Ectodermal cell (in vitro differentiated cells): Measurements from ENCODE around the gene ARID3B. TPM values are rescaled to one million over a fixed set of nuclear protein-coding genes. Genes with fewer than 3 reads are reported as not detected.
A peak's percentile ranks its signal among the peaks of the same experiment; 100 is the strongest.

ENCODE experiments used
- H3K27ac ChIP-seq: 2 replicates; pipeline ENCODE4 v1.7.0; 2013; ENCODE audit warnings: mild to moderate bottlenecking, low read depth, low read length; ENCODE audit not compliant: insufficient read depth, poor library complexity, severe bottlenecking
- H3K27me3 ChIP-seq: 2 replicates; pipeline ENCODE4 v1.7.0; 2013; ENCODE audit warnings: mild to moderate bottlenecking, low read length; ENCODE audit not compliant: insufficient read depth, control insufficient read depth, poor library complexity, severe bottlenecking
- H3K36me3 ChIP-seq: one replicate; pipeline ENCODE4 v1.7.0; 2013; ENCODE audit warnings: low read length; ENCODE audit not compliant: control insufficient read depth, insufficient read depth
- H3K4me1 ChIP-seq: one replicate; pipeline ENCODE4 v1.7.0; 2013; ENCODE audit warnings: low read length; ENCODE audit not compliant: control insufficient read depth, insufficient read depth
- H3K4me3 ChIP-seq: 2 replicates; pipeline ENCODE4 v1.7.0; 2013; ENCODE audit warnings: low read depth, low read length, control low read depth; ENCODE audit not compliant: insufficient read depth
- H3K9me3 ChIP-seq: 2 replicates; pipeline ENCODE4 v1.7.0; 2013; ENCODE audit warnings: mild to moderate bottlenecking, low read length, moderate library complexity; ENCODE audit not compliant: control insufficient read depth
- WGBS, 2 experiments: methylation state at CpG; one replicate each; pipeline ENCODE4 v1.1.7; 2013; ENCODE audit warnings: missing lambda C conversion rate in 2 of 2; 5-methylcytosine and 5-hydroxymethylcytosine counted together
- polyA plus RNA-seq, 4 experiments: library from polyadenylated mRNA; stranded (reverse); fragments of 50-300 nt; gene quantifications; one replicate each; pipeline ENCODE4 v1.2.3, GENCODE V29; 2013

The ARID3B gene
- polyA plus RNA-seq (2013, experiment 1 of 4), result 107 TPM
- polyA plus RNA-seq (2013, experiment 2 of 4), result 108 TPM
- 78.0 TPM for polyA plus RNA-seq (2013, experiment 3 of 4)
- polyA plus RNA-seq (2013, experiment 4 of 4), result 82.3 TPM

- H3K36me3 ChIP-seq, result peaks cover 4% of the 10 kb centered on the region
- peak within 1 kb of the TSS; percentile 86 for H3K4me3 ChIP-seq
- 0 to 1% methylated on average over 73 of the region's 73 CpGs for WGBS, 2 experiments
- peak within 1 kb of the TSS; percentile 83 for H3K27ac ChIP-seq
- H3K4me1 ChIP-seq, result peaks cover 13% of the 10 kb centered on the region
- H3K27me3 ChIP-seq, result no peaks in the 10 kb centered on the region
- H3K9me3 ChIP-seq, result no peaks in the 10 kb centered on the region
These were observed at the start of gene ARID3B for GRCh38 chr15:74540761-74541493. Gene ARID3B (plus strand): TSS chr15:74541220. CDS start chr15:74543937, 2,717 bp downstream.

GRCh38 chr15:74496648-74497047 is 44.4 kb upstream of the ARID3B start:
- no peaks in the 10 kb centered on the region for H3K27me3 ChIP-seq
- no peaks in the 10 kb centered on the region for H3K4me1 ChIP-seq
- no peak overlapping the region for H3K27ac ChIP-seq
- 96 to 100% methylated on average over 2 to 3 of the region's 3 CpGs for WGBS, 2 experiments
- no peak overlapping the region for H3K4me3 ChIP-seq
- H3K36me3 ChIP-seq, result peaks cover 6% of the 10 kb centered on the region
- no peaks in the 10 kb centered on the region for H3K9me3 ChIP-seq

- Histone ChIP-seq H3K4me1 (no peaks in the 10 kb centered on the region), H3K36me3 (peaks cover 2% of the 10 kb centered on the region), H3K4me3 (no peak overlapping the region), H3K9me3 (no peaks in the 10 kb centered on the region), H3K27me3 (no peaks in the 10 kb centered on the region), H3K27ac (no peak overlapping the region)
- 85 to 86% methylated on average over 2 of the region's 2 CpGs for WGBS, 2 experiments
These were observed 43.4 kb upstream of the ARID3B start for GRCh38 chr15:74497584-74497983.

GRCh38 chr15:74499366-74499765 is 41.7 kb upstream of the ARID3B start:
- 99 to 100% methylated on average over 2 of the region's 2 CpGs for WGBS, 2 experiments
- Histone ChIP-seq H3K4me1 (no peaks in the 10 kb centered on the region), H3K36me3 (peaks cover 2% of the 10 kb centered on the region), H3K27ac (no peak overlapping the region), H3K27me3 (no peaks in the 10 kb centered on the region), H3K4me3 (no peak overlapping the region), H3K9me3 (no peaks in the 10 kb centered on the region)

GRCh38 chr15:74500401-74500800 is 40.6 kb upstream of the ARID3B start:
- H3K36me3 ChIP-seq, result peaks cover 2% of the 10 kb centered on the region
- H3K4me3 ChIP-seq, result no peak overlapping the region
- 91 to 98% methylated on average over 2 of the region's 2 CpGs for WGBS, 2 experiments
- no peaks in the 10 kb centered on the region for H3K9me3 ChIP-seq
- H3K27ac ChIP-seq, result no peak overlapping the region
- H3K27me3 ChIP-seq, result no peaks in the 10 kb centered on the region
- no peaks in the 10 kb centered on the region for H3K4me1 ChIP-seq

GRCh38 chr15:74502301-74502700 is 38.7 kb upstream of the ARID3B start:
- no peaks in the 10 kb centered on the region for H3K27me3 ChIP-seq
- 78 to 86% methylated on average over 3 of the region's 3 CpGs for WGBS, 2 experiments
- H3K4me1 ChIP-seq, result no peaks in the 10 kb centered on the region
- H3K9me3 ChIP-seq, result no peaks in the 10 kb centered on the region
- no peak overlapping the region for H3K27ac ChIP-seq
- H3K4me3 ChIP-seq, result no peak overlapping the region
- H3K36me3 ChIP-seq, result no peaks in the 10 kb centered on the region

GRCh38 chr15:74504418-74504817 is 36.6 kb upstream of the ARID3B start:
- Histone ChIP-seq H3K9me3 (no peaks in the 10 kb centered on the region), H3K27me3 (no peaks in the 10 kb centered on the region), H3K36me3 (no peaks in the 10 kb centered on the region), H3K27ac (no peak overlapping the region), H3K4me1 (no peaks in the 10 kb centered on the region), H3K4me3 (no peak overlapping the region)
- WGBS, 2 experiments, result 98 to 100% methylated on average over 3 of the region's 3 CpGs

GRCh38 chr15:74504836-74505235 is 36.2 kb upstream of the ARID3B start:
- WGBS, 2 experiments, result 90 to 96% methylated on average over 4 of the region's 4 CpGs
- Histone ChIP-seq H3K27me3 (no peaks in the 10 kb centered on the region), H3K4me3 (no peak overlapping the region), H3K36me3 (no peaks in the 10 kb centered on the region), H3K27ac (no peak overlapping the region), H3K9me3 (no peaks in the 10 kb centered on the region), H3K4me1 (no peaks in the 10 kb centered on the region)

- 95% methylated on average over 6 of the region's 6 CpGs for WGBS, 2 experiments
- no peaks in the 10 kb centered on the region for H3K9me3 ChIP-seq
- H3K27me3 ChIP-seq, result no peaks in the 10 kb centered on the region
- no peak overlapping the region for H3K4me3 ChIP-seq
- no peaks in the 10 kb centered on the region for H3K4me1 ChIP-seq
- no peaks in the 10 kb centered on the region for H3K36me3 ChIP-seq
- no peak overlapping the region for H3K27ac ChIP-seq
These were observed 35.0 kb upstream of the ARID3B start for GRCh38 chr15:74505837-74506514.

GRCh38 chr15:74506515-74506840 is 34.5 kb upstream of the ARID3B start:
- no peaks in the 10 kb centered on the region for H3K9me3 ChIP-seq
- no peaks in the 10 kb centered on the region for H3K36me3 ChIP-seq
- H3K27me3 ChIP-seq, result no peaks in the 10 kb centered on the region
- 92 to 96% methylated on average over 2 to 4 of the region's 4 CpGs for WGBS, 2 experiments
- H3K4me1 ChIP-seq, result no peaks in the 10 kb centered on the region
- H3K4me3 ChIP-seq, result no peak overlapping the region
- no peak overlapping the region for H3K27ac ChIP-seq
